Left lung (tissue), 10 donors: Measurements from ENCODE around the gene LMAN1L. TPM values are rescaled to one million over a fixed set of nuclear protein-coding genes. Genes with fewer than 3 reads are reported as not detected.

Source experiments
- ATAC-seq: fragments of 200-7000 bp; cut with Tn5 transposase; one replicate; pipeline ENCODE4 v1.9.1; 2020; ENCODE audit warnings: moderate library complexity
- DNase-seq, 4 donors: peaks; one replicate each; pipeline ENCODE4 v3.0.0-alpha.2; 2013 to 2020
- H3K27ac ChIP-seq, 2 donors: fragments of 200-600 bp; sonication (generic) in 1 of 2; one replicate each; pipeline versions ENCODE4 v1.5.0 to v1.8.0; 2020 to 2021
- H3K27me3 ChIP-seq, 2 donors: fragments of 200-600 bp; sonication (generic) in 1 of 2; one replicate each; pipeline versions ENCODE4 v1.5.0 to v1.8.0; 2020 to 2021
- H3K36me3 ChIP-seq, 2 donors: fragments of 200-600 bp; sonication (generic) in 1 of 2; one replicate each; pipeline versions ENCODE4 v1.5.0 to v1.8.0; 2020 to 2021
- H3K4me1 ChIP-seq, 2 donors: fragments of 200-600 bp; one replicate each; pipeline ENCODE4 v1.8.0; 2021
- H3K4me3 ChIP-seq, 2 donors: fragments of 200-600 bp; sonication (generic) in 1 of 2; one replicate each; pipeline versions ENCODE4 v1.5.0 to v1.8.0; 2020 to 2021; ENCODE audit warnings: mild to moderate bottlenecking in 1 of 2
- H3K9me3 ChIP-seq, 2 donors: fragments of 200-600 bp; sonication (generic) in 1 of 2; one replicate each; pipeline versions ENCODE4 v1.5.0 to v1.8.0; 2020 to 2021
- CTCF ChIP-seq, 2 donors: fragments of 200-600 bp; sonication (generic) in 1 of 2; IDR thresholded peaks; one replicate each; pipeline versions ENCODE4 v1.5.0 to v1.8.0; 2021; ENCODE audit warnings: antibody characterized with exemption in 2 of 2
- intact Hi-C, 2 donors: fragments of 100-400 bp; cut with DNase I; formaldehyde crosslinking; loops; one replicate each; pipeline versions ENCODE4 v1.11.2 to v1.14.2; 2022
- polyA plus RNA-seq, 6 donors: library from polyadenylated mRNA; unstranded; fragments of 120-200 nt; gene quantifications; one replicate each; pipeline ENCODE4 v1.2.1, GENCODE V29; 2013; ENCODE audit not compliant: insufficient read length in 6 of 6
- total RNA-seq, 2 donors: library from RNA; stranded (reverse); fragmentation: NEBNext Ultra II Directional; extraction: Animal tissue kit (Norgen Biotek cat#: 25700); gene quantifications; one replicate each; pipeline ENCODE4 v1.2.1, GENCODE V29; 2021
- donor health status: DM: no; HTN: yes; CAD: no.
- donor health status: DM: no; HTN: no; CAD: no.

The LMAN1L gene
- total and polyA plus RNA-seq, 8 donors, result 0.08 to 0.39 (median 0.32) TPM; not detected in 5

GRCh38 chr15:74843445-74843828 is 30.8 kb downstream of the LMAN1L start:
- ATAC-seq, result no peak
- H3K27ac ChIP-seq, result peak overlapping the region; percentile 83 to 84

GRCh38 chr15:74843891-74844299 is 31.3 kb downstream of the LMAN1L start:
- Histone ChIP-seq H3K27me3 (no peaks in the 10 kb centered on the region), H3K4me3 (peak overlapping the region in 1 of 2 donors; percentile 80), H3K36me3 (peaks cover 0 to 66% of the 10 kb centered on the region in 2 donors), H3K9me3 (no peaks in the 10 kb centered on the region), H3K27ac (peak overlapping the region in 1 of 2 donors; percentile 84), H3K4me1 (peaks cover 17 to 30% of the 10 kb centered on the region in 2 donors)
- no peak for ATAC-seq
- no peak for TF ChIP-seq CTCF (IDR thresholded peaks at IDR 0.05)
- no peak for DNase-seq
- intact Hi-C loops, result no loop called here

More at GRCh38 chr15:74843445-74843828, 30.8 kb downstream of the LMAN1L start:
- Histone ChIP-seq H3K4me1 (peaks cover 17 to 30% of the 10 kb centered on the region in 2 donors), H3K27me3 (no peaks in the 10 kb centered on the region), H3K9me3 (no peaks in the 10 kb centered on the region), H3K36me3 (peaks cover 0 to 66% of the 10 kb centered on the region in 2 donors), H3K4me3 (peak overlapping the region; percentile 80 to 89)
- no peak for DNase-seq
- TF ChIP-seq CTCF (IDR thresholded peaks at IDR 0.05), result no peak
- intact Hi-C loops, result no loop called here

GRCh38 chr15:74844319-74845207 is 31.9 kb downstream of the LMAN1L start:
- Histone ChIP-seq H3K4me3 (no peak overlapping the region), H3K36me3 (peaks cover 0 to 66% of the 10 kb centered on the region in 2 donors), H3K4me1 (peaks cover 17 to 30% of the 10 kb centered on the region in 2 donors), H3K27ac (peak overlapping the region in 1 of 2 donors; percentile 38), H3K9me3 (no peaks in the 10 kb centered on the region), H3K27me3 (no peaks in the 10 kb centered on the region)
- intact Hi-C loops, result no loop called here
- ATAC-seq (no peak), DNase-seq (no peak)
- TF ChIP-seq CTCF (IDR thresholded peaks at IDR 0.05), result no peak

- TF ChIP-seq CTCF (IDR thresholded peaks at IDR 0.05), result no peak
- Histone ChIP-seq H3K9me3 (no peaks in the 10 kb centered on the region), H3K36me3 (peaks cover 0 to 66% of the 10 kb centered on the region in 2 donors), H3K4me1 (peaks cover 17 to 30% of the 10 kb centered on the region in 2 donors), H3K27me3 (no peaks in the 10 kb centered on the region), H3K27ac (peak overlapping the region in 1 of 2 donors; percentile 38), H3K4me3 (no peak overlapping the region)
- intact Hi-C loops, result no loop called here
- DNase-seq (peak in 1 of 4 donors; percentile 50), ATAC-seq (no peak)
These were observed 32.6 kb downstream of the LMAN1L start for GRCh38 chr15:74845208-74845568.

GRCh38 chr15:74845581-74845980 is 32.9 kb downstream of the LMAN1L start:
- Histone ChIP-seq H3K36me3 (peaks cover 0 to 66% of the 10 kb centered on the region in 2 donors), H3K9me3 (no peaks in the 10 kb centered on the region), H3K27me3 (no peaks in the 10 kb centered on the region), H3K4me3 (no peak overlapping the region), H3K4me1 (peaks cover 17 to 30% of the 10 kb centered on the region in 2 donors), H3K27ac (no peak overlapping the region)
- ATAC-seq, result no peak
- DNase-seq, result peak in 1 of 4 donors; percentile 39
- intact Hi-C loops, result no loop called here
- TF ChIP-seq CTCF (IDR thresholded peaks at IDR 0.05), result no peak
